GM12878 (cell line): Measurements from ENCODE around the gene APOH. TPM values are rescaled to one million over a fixed set of nuclear protein-coding genes. Genes with fewer than 3 reads are reported as not detected.

Source experiments
- ATF2 ChIP-seq: IDR thresholded peaks from 2 replicates; pipeline ENCODE4 v1.6.1; 2012; ENCODE audit warnings: low read length, inconsistent platforms
- CBX3 ChIP-seq: fragments of 200-600 bp; sonication (generic); IDR thresholded peaks from 2 replicates; pipeline ENCODE4 v1.6.1; 2016; ENCODE audit warnings: low read depth, borderline replicate concordance
- CHD1 ChIP-seq: IDR thresholded peaks from 2 replicates; pipeline ENCODE4 v1.6.1; 2012; ENCODE audit warnings: low read depth, low read length, improper control_type of control experiment
- CTCF ChIP-seq, 3 experiments: IDR thresholded peaks in 2 of 3; conservative IDR thresholded peaks in 1 of 3; 2 replicates each; pipeline ENCODE4 v1.5.1; 2011; ENCODE audit warnings: low read depth in 3 of 3, low read length in 3 of 3, mild to moderate bottlenecking in 3 of 3, control low read depth in 2 of 3, moderate library complexity in 2 of 3, inconsistent platforms in 1 of 3, mixed read lengths in 1 of 3; ENCODE audit not compliant: control insufficient read depth in 2 of 3, insufficient read depth in 1 of 3; ENCODE audit errors: extremely low read depth in 1 of 3
- EED ChIP-seq: sonication (generic); IDR thresholded peaks from 2 replicates; pipeline ENCODE4 v1.6.1; 2016; ENCODE audit warnings: antibody characterized with exemption, low read depth
- IKZF1 ChIP-seq: fragments of 450-650 bp; conservative IDR thresholded peaks from 2 replicates; pipeline ENCODE4 v1.6.1; 2017; ENCODE audit warnings: antibody characterized with exemption, mild to moderate bottlenecking
- MXI1 ChIP-seq: fragments of 150-350 bp; IDR thresholded peaks from 2 replicates; pipeline ENCODE4 v1.6.1; 2011; ENCODE audit warnings: low read depth, mild to moderate bottlenecking, inconsistent platforms, low read length, improper control_type of control experiment
- MYC ChIP-seq: IDR thresholded peaks from 2 replicates; pipeline ENCODE4 v1.6.1; 2011; ENCODE audit warnings: mild to moderate bottlenecking, low read length, moderate library complexity, inconsistent platforms; ENCODE audit not compliant: insufficient read depth, insufficient replicate concordance, insufficient read length, severe bottlenecking
- NFYA ChIP-seq: IDR thresholded peaks from 2 replicates; pipeline ENCODE4 v1.6.1; 2011; ENCODE audit warnings: low read depth, mild to moderate bottlenecking, low read length, improper control_type of control experiment, borderline replicate concordance
- PML ChIP-seq: IDR thresholded peaks from 2 replicates; pipeline ENCODE4 v1.6.1; 2012; ENCODE audit warnings: low read length, inconsistent platforms
- STAT3 ChIP-seq: IDR thresholded peaks from 2 replicates; pipeline ENCODE4 v1.6.1; 2011; ENCODE audit warnings: low read depth, low read length, improper control_type of control experiment
- TCF3 ChIP-seq: IDR thresholded peaks from 2 replicates; pipeline ENCODE4 v1.6.1; 2012; ENCODE audit warnings: low read depth, mild to moderate bottlenecking, low read length, borderline replicate concordance; ENCODE audit not compliant: insufficient read depth
- USF1 ChIP-seq: IDR thresholded peaks from 2 replicates; pipeline ENCODE4 v1.6.1; 2011; ENCODE audit warnings: borderline replicate concordance, low read depth, mild to moderate bottlenecking, moderate library complexity, mixed read lengths, low read length; ENCODE audit not compliant: insufficient read depth; ENCODE audit errors: extremely low read length
- YY1 ChIP-seq: IDR thresholded peaks from 2 replicates; pipeline ENCODE4 v1.6.1; 2011; ENCODE audit warnings: low read depth, mild to moderate bottlenecking, low read length
- polyA plus RNA-seq, 11 experiments: library from polyadenylated mRNA; depleted of rRNA in 4 of 11; unstranded in 6 of 11; stranded (reverse) in 5 of 11; fragments of >200 nt; fragmentation: Nextera tagmentation in 4 of 11; fragmentation: Illumina TruSeq in 1 of 11; extraction: Ambion mirVana in 4 of 11; extraction: Trizol in 1 of 11; gene quantifications; 1 replicate in 1 of 11; 2 replicates in 10 of 11; pipeline versions ENCODE4 v1.2.1 to v1.2.3, GENCODE V29; 2011 to 2016; ENCODE audit warnings: inconsistent platforms in 2 of 11, missing spikeins in 2 of 11, low read depth in 1 of 11
- total RNA-seq, 4 experiments: library from RNA; depleted of rRNA in 3 of 4; stranded (reverse); fragments of >200 nt in 3 of 4; fragmentation: Illumina TruSeq in 1 of 4; extraction: Trizol in 1 of 4; gene quantifications; 2 replicates each; pipeline versions ENCODE4 v1.2.1 to v1.2.3, GENCODE V29; 2013 to 2021
- TF ChIP-seq, protein P1 (sequence below): fragments of 450-650 bp; IDR thresholded peaks from 2 replicates; pipeline ENCODE4 v1.6.1; 2017; ENCODE audit warnings: mild to moderate bottlenecking, moderate library complexity
- TF ChIP-seq, protein P2 (sequence below): fragments of 450-650 bp; IDR thresholded peaks from 2 replicates; pipeline ENCODE4 v1.6.1; 2017; ENCODE audit warnings: mild to moderate bottlenecking

The APOH gene
- total and polyA plus RNA-seq, 10 of the 15 experiments (the other 5 are each of a cell fraction or from before 2014, with no cell fraction given) = 1.8 TPM; not detected in 9

DNA sequence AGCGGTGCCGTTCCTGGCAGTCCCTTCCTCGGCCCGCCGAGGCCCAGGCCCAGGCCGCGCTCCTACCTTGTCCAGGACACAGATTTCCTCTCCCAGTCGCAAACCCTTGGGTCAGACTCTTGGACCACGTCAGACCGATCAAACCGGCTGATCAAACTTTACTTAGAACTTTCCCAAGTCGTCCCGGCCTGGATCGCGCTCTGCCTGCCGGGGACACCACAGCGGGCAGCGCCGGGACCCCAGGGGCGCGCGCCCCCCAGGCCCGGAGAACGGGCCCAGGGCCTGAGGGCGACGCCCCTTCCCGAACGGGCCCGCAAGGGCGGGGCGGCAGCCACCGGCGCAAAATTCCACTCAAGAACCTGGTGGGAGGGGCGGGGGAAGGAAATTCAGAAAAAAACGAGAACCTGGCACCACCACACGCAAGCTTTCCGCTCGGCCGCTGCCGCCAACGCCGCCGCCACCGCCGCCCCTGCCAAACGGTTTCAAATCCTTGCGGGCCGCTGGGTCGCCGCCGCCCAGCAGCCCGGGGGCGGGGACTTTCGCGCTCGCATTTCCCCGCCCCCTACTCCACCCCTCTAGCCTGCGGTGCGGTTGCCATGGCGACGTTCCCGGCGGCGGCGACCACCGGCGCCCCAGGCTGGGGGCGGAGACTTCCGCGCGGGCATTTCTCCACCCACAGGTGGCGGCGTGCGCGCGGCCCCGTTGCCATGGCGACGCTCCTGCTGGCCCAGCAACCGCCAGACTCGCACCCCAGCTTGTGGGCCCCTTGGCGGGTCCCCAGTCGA is 37.4 kb downstream of the APOH start, which contains the start of gene CEP112 (continued):
- TF ChIP-seq MYC = no peak
- no peak for TF ChIP-seq STAT3
- TF ChIP-seq CHD1 = no peak
- TF ChIP-seq IKZF1 = peak; percentile 76
- no peak for TF ChIP-seq CBX3
- no peak for TF ChIP-seq YY1
- TF ChIP-seq CTCF (IDR thresholded peaks at IDR 0.05 in 2 of 3, conservative IDR thresholded peaks at IDR 0.05 in 1 of 3; ENCODE audit: control insufficient read depth in 2 of 3, extremely low read depth in 1 of 3, insufficient read depth in 1 of 3, low read depth in 3 of 3, low read length in 3 of 3) = no peak
- TF ChIP-seq, protein P1, sequence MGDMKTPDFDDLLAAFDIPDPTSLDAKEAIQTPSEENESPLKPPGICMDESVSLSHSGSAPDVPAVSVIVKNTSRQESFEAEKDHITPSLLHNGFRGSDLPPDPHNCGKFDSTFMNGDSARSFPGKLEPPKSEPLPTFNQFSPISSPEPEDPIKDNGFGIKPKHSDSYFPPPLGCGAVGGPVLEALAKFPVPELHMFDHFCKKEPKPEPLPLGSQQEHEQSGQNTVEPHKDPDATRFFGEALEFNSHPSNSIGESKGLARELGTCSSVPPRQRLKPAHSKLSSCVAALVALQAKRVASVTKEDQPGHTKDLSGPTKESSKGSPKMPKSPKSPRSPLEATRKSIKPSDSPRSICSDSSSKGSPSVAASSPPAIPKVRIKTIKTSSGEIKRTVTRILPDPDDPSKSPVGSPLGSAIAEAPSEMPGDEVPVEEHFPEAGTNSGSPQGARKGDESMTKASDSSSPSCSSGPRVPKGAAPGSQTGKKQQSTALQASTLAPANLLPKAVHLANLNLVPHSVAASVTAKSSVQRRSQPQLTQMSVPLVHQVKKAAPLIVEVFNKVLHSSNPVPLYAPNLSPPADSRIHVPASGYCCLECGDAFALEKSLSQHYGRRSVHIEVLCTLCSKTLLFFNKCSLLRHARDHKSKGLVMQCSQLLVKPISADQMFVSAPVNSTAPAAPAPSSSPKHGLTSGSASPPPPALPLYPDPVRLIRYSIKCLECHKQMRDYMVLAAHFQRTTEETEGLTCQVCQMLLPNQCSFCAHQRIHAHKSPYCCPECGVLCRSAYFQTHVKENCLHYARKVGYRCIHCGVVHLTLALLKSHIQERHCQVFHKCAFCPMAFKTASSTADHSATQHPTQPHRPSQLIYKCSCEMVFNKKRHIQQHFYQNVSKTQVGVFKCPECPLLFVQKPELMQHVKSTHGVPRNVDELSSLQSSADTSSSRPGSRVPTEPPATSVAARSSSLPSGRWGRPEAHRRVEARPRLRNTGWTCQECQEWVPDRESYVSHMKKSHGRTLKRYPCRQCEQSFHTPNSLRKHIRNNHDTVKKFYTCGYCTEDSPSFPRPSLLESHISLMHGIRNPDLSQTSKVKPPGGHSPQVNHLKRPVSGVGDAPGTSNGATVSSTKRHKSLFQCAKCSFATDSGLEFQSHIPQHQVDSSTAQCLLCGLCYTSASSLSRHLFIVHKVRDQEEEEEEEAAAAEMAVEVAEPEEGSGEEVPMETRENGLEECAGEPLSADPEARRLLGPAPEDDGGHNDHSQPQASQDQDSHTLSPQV = no peak
- TF ChIP-seq USF1 = no peak
- TF ChIP-seq MXI1 = peak; percentile 92
- no peak for TF ChIP-seq PML
- TF ChIP-seq, protein P2, sequence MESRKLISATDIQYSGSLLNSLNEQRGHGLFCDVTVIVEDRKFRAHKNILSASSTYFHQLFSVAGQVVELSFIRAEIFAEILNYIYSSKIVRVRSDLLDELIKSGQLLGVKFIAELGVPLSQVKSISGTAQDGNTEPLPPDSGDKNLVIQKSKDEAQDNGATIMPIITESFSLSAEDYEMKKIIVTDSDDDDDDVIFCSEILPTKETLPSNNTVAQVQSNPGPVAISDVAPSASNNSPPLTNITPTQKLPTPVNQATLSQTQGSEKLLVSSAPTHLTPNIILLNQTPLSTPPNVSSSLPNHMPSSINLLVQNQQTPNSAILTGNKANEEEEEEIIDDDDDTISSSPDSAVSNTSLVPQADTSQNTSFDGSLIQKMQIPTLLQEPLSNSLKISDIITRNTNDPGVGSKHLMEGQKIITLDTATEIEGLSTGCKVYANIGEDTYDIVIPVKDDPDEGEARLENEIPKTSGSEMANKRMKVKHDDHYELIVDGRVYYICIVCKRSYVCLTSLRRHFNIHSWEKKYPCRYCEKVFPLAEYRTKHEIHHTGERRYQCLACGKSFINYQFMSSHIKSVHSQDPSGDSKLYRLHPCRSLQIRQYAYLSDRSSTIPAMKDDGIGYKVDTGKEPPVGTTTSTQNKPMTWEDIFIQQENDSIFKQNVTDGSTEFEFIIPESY = no peak
- no peak for TF ChIP-seq EED
- TF ChIP-seq ATF2 = no peak
- no peak for TF ChIP-seq NFYA
- 0 out of 2 replicates have a peak, but pooled peaks have one; percentile 41 for TF ChIP-seq TCF3
